GM19240 (cell line): Measurements from ENCODE around the gene ADCY6.
"Not testable (repeated sequence)": the region's sequence is repeated elsewhere in the genome, so short reads cannot be mapped to it uniquely, and the experiment has no call there.

ENCODE experiments used
- DNase-seq: peaks from one replicate; pipeline ENCODE4 v3.0.0; 2011; ENCODE audit warnings: low spot score; ENCODE audit not compliant: insufficient read length

ADCY6 gene

GRCh38 chr12:48758186-48758585, 30.7 kb downstream of the ADCY6 start:
- DNase-seq: no peak

DNA sequence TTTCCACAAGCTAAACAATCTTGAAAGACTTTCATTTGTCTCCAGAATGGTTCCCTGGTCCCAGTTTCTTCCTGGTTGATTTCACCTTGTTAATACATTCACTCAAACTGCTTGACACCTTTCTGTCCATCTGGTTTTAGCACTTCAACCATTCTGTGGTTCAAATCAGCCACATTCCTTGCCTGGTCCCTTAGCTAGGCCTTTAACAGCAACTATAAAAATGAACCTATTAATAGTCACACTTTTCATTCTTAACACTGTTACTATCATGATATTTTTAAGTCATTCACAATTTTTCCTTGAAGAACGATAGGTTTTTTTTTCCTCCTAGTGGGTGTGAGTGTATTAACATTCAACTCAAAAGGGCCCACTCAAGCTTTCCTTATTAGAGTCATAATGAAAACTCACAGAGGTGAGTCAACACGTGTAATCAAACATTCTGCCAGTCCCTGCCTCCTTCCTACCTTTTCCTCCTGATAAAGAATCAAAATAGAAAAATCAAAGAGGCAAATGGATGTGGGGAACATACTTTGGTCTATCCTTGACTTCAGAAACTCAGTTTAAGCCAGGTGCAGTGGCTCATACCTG, 38.0 kb downstream of the ADCY6 start:
- no peak for DNase-seq

- DNase-seq: no peak
Observed at GRCh38 chr12:48750215-48750614, 38.7 kb downstream of the ADCY6 start.

GRCh38 chr12:48744251-48745008, 44.5 kb downstream of the ADCY6 start:
- DNase-seq: no peak

GRCh38 chr12:48739618-48740269, 49.1 kb downstream of the ADCY6 start:
- no peak for DNase-seq

DNA sequence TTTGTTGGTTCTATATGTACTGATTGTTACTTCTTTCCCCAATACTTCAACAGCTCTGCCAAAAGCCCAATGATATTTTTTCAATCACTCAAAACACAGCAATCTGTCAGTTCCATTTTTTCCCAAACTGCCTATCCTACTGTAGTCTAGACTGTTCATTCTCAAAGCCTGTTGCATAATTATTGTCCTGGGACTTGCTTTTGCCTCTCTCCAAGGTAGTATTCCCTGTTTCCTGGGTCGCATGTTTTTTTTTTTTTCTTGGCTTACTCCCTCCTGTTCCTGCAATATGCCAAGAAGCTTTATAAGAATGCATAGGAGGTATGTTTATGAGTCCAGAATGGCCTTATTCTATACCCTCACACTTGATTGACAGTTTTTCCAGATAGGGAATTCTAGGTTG, 52.4 kb downstream of the ADCY6 start:
- no peak for DNase-seq

DNA sequence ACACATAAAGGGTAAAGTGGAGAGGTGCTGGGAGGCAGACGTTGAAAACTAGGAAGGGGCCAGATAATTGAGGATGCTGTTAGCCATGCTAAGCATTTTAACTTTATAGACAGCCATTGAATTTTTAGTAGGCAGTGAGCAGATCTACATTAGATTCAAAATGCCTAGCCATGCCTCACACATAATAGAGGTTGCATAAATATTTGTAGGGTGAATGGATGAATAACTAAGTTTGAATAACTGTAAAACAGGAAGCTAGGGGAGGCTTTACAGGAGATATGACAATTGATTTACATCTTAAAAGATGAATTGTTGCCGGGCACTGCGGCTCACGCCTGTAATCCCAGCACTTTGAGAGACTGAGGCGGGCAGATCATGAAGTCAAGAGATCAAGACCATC, 60.1 kb downstream of the ADCY6 start:
- DNase-seq: no peak

GRCh38 chr12:48720737-48721136, 68.2 kb downstream of the ADCY6 start:
- DNase-seq: not testable (repeated sequence)

GRCh38 chr12:48720171-48720570, 68.7 kb downstream of the ADCY6 start:
- DNase-seq: not testable (repeated sequence)

DNA sequence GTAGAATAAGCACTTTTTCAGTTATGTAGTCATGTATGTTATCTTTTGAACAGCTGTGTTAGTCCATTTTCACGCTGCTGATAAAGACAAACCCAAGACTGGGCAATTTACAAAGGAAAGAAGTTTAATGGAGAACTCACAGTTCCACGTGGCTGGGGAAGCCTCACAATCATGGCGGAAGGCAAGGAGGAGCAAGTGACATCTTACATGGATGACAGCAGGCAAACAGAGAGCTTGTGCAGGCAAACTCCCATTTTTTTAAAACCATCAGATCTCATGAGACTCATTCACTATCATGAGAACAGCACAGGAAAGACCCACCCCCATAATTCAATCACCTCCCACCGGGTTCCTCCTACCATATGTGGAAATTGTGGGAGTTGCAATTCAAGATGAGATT, 69.9 kb downstream of the ADCY6 start:
- not testable (repeated sequence) for DNase-seq

GRCh38 chr12:48717252-48717695, 71.6 kb downstream of the ADCY6 start:
- no peak for DNase-seq

DNA sequence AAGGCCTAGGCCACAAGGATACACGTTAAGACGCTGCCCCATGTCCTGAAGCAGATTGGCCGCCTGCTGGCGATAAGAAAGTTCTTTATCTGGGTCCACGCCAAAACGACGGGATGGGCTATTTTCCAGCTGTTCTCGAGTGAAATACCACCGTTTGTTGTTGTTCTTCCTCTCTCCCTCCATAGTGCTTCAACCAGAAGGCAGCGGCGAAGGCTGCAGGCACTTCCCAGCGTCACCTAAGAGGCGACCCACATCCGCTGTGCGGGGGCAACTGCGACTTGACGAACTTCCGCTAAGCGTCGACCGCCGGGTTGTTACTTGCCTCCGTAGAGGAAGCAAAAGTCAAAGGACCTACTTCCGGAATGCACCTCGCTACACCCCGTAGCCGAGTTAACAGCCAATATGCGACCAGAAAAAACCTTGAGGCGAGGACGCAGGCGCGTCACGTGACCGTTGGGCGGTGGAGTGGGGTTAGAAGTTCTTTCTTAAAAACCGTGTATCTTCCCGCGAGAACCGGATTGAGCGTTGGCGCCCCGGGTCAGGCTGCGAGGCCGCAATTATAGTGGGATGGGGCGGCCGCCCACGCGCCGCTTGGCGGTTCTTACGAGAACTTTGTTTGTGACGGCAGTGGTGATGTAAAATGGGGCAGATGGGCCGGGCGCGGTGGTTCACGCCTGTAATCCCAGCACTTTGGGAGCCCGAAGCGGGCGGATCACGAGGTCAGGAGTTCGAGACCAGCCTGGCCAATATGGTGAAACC, 72.2 kb downstream of the ADCY6 start, which contains the start of gene CCNT1:
Gene CCNT1, minus strand, starts transcription at position 215 of the 759 bp plus-strand sequence. Its CDS starts 32 bp downstream, at position 183.
- peak; percentile 96 for DNase-seq
